H54 (cell line): ENCODE measurements around the gene RPAIN.
"Not testable (repeated sequence)": the region's sequence is repeated elsewhere in the genome, so short reads cannot be mapped to it uniquely, and the experiment has no call there.

Experiments used
- DNase-seq: peaks from one replicate; pipeline ENCODE4 v3.0.0; 2011; ENCODE audit warnings: low spot score, mixed read lengths; ENCODE audit not compliant: insufficient read length
- FAIRE-seq: peaks from 3 replicates; lab custom pipeline; 2011; peaks lifted over from hg19 to GRCh38; lab: Jason Lieb, UNC
- POLR2A ChIP-seq: IDR thresholded peaks from 2 replicates; pipeline ENCODE4 v1.6.1; 2011; ENCODE audit warnings: low read depth, mild to moderate bottlenecking, low read length

The RPAIN gene

DNA sequence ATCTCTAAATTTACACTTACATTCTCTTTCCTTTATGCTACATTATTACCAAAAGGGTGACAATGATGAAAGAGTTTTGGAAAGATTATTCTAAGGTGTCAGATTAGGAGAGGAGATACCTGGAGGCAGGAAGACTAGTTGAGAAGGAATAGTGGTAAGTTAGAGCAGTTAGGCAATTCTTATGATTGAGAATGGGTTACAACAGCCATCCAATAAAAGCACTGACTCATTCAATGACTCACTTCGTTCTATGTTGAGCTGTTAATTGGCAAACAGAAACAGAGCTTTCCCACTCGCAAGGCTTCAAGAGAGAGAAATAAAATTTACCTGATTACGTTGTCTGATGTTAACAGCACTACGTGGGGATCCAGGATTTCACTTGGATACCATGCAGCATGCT, 6.3 kb upstream of the RPAIN start:
- DNase-seq (no peak), FAIRE-seq (peak; percentile 84)
- TF ChIP-seq POLR2A: no peak

DNA sequence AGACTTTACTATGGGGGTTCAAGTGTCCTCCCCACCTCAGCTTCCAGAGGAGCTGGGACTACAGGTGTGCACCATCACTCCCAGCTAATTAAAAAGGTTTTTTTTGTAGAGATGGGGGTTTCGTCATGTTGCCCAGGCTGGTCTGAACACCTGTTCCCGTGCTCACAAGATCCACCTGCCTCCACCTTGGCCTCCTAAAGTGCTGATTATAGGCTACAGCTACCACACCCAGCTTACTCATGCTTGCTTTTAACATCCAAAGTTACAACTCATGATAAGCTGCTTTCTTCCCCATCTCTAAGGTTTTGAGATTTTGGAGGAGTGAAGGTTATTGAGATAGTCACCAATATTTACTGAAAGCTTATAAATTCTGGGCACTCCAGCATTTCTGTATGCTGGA, 3.1 kb upstream of the RPAIN start:
- no peak for TF ChIP-seq POLR2A
- FAIRE-seq (no peak), DNase-seq (no peak)

DNA sequence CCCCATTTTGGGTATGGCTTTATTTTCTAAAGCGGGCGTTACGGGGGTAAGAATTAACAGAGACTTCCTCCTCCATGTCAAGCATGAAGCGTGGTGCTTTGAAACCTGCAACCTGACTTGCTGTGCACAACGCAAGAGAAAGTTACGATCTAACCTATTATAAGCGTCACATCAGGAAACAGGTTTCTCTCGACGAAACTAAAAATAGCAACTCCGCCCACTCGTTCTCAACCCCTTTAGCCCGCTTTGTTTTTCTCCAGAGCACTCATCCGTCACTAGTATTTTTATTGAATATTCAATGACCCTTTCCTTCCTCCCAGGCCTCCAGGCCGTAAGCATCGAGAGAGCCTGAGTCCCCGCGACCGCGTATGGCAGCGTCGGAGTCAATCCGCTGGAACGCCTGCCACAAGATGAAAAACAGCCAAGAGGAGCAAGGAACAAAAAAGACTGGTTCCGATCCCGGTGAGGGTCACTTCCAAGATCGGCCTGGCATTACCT, 1.1 kb upstream of the RPAIN start:
- TF ChIP-seq POLR2A: no peak
- DNase-seq (no peak), FAIRE-seq (no peak)

DNA sequence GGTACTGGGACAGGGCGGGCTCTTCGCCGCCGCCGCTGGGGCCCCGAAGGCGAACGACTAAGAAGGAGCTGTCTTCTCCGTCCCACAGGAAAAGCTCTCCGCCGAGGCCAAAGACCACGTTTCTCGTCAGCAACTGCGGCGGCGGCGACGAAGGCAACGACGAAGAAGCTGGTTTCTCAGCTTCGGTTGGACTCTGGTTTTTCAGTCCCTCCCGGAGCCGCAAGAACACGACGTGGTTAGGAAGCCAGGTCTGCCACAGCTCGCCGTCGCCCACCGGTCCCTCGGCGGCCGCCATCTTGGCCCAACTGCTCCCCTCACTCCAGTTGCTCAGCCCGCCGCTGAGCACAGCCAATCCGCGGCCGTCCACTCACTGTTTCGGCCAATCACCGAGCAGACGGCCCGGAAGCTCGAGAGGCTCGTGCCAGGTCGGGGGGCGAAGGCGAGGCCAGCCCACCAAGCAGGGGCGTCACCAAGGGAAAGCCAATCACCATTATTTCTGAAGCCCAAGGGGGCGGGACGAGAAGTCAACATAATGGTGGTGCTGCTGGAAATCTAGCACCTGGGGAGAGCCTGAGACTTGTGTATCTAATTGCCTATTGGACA, 525 bp upstream of the RPAIN start, which contains the start of gene NUP88:
NUP88 (minus strand) TSS at position 307 of the 603 bp plus-strand sequence; CDS start at position 295, 12 bp downstream.
- peak; percentile 95 for FAIRE-seq
- peak; percentile 91 for DNase-seq
- peak; percentile 93 for TF ChIP-seq POLR2A

DNA sequence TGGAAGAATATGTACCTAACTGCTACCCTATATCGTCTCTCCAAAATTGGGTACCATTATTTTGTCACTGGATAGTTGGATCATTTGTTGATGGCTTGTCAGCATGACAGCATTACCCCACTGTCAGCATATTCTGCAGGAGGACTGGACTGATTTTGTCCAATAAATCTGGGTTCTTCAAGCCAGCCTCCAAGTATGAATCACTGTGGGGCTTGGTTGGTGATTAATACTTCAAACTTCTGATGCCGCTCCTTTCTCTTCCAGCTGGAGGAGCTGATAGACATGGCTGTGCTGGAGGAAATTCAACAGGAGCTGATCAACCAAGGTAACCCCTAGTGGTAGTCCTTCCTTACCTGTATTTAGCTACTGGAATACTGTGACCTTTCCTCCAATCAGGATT, 2.5 kb downstream of the RPAIN start:
- DNase-seq: peak; percentile 59
- FAIRE-seq: peak; percentile 84
- TF ChIP-seq POLR2A: no peak

DNA sequence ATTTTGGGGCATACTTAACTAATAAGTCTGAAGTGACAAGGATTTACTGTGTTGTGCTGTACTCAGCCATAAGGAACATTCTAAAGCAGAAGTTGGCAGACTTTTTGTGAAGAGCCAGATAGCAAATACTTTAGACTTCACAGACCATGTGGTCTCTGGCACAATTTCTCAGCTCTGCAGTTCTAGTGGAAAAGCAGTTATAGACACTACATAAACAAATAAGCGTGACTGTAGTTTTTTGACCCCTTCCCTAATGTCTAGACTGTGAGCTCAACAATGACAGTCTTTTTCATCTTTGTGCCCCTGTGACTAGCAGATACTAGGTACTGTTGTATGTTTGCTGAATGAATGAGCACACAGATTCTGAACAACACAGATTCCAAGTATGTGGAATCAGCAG, 4.9 kb downstream of the RPAIN start:
- TF ChIP-seq POLR2A: no peak
- DNase-seq (no peak), FAIRE-seq (no peak)

DNA sequence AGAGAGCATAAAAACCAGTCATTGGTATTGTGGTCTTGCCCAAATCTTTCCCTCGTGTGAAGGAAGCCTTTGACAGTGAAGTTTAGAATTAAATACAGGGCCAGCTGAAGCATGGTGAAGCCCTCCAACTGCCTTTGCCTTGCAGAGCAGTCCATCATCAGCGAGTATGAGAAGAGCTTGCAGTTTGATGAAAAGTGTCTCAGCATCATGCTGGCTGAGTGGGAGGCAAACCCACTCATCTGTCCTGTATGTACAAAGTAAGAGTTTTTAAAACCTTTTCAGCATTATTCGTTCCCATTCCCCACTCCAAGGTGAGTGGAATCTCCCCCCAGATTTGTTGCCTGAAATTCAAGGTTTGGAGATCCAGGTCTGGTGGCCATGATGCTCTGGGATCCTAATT, 5.8 kb downstream of the RPAIN start:
- DNase-seq (no peak), FAIRE-seq (no peak)
- no peak for TF ChIP-seq POLR2A

DNA sequence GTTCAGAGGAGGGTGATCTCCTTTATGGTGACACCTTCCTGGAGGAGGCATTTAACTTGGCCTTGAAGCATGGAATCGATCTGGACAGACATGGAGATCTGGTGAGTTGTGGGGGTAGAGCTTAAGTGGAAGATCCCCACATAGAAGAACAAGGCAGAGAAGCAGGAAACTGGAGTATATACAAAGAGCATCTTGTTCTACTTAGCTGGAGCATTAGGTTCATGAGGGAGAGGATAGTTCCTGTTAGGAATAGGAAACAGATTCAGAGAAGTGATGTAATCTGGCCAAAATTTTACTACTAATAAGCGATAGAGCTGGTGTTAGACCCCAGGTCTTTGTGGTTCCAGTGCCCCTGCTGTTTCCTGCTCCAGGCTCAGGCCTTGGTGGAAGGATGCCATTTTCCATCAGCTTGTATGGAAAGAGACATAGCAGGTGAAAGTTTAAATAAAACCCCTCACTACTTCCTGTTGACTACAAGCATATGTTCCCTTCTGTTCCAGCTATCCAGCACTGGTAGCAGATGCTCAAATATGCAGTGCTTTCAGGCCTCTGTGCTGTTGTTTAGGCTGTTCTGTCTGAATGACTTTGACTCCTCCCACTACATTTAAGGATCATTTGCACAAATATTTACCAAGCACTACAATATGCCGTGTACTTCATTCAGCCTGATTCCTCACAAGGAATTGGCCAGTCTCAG, 9.4 kb downstream of the RPAIN start:
- no peak for TF ChIP-seq POLR2A
- FAIRE-seq (no peak), DNase-seq (no peak)

DNA sequence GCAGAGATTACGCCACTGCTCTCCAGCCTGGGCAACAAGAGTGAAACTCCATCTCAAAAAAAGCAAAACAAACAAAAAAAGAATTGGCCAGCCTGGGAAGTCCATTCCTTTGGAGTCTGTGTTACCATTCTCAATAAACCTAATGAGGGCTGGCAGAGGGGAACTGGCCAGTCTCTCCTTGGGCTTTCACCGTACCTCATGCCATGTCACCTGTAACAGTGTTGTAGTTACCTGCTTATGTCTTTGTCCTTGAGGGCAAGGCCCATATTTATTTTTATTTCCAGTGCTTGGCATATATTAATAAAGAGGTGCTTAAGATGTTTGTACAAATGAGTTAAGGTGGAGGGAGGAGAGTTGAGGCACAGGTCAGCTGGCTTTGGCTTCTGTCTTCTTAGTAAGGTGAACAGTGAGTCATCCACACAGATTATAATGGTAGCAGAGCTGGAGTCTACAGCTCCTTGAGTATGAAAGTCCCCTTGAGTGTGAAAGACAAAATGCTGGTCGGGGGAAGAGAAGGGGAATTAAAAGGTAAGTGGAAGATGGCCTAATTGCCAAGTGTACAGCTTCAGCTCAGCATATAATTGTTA, 10.5 kb downstream of the RPAIN start:
- no peak for FAIRE-seq
- TF ChIP-seq POLR2A: no peak

DNA sequence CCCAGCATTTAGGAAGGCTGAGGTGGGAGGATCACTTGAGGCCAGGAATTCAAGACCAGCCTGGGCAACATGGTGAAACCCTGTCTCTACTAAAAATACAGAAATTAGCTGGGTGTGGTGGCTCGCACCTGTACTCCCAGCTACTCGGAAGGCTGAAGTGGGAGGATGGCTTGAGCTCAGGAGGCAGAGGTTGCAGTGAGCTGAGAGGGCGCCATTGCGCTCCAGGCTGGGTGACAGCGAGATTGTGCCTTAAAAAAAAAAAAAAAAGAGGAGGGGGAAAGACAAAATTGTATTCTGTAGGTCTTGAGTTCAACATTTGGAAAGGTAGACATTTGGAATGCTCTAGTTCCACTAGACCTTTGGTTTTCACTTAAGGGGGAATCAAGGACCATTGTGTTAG, 11.3 kb downstream of the RPAIN start:
- not testable (repeated sequence) for FAIRE-seq, DNase-seq

More for the DNA sequence above, 10.5 kb downstream of the RPAIN start:
- no peak for DNase-seq

DNA sequence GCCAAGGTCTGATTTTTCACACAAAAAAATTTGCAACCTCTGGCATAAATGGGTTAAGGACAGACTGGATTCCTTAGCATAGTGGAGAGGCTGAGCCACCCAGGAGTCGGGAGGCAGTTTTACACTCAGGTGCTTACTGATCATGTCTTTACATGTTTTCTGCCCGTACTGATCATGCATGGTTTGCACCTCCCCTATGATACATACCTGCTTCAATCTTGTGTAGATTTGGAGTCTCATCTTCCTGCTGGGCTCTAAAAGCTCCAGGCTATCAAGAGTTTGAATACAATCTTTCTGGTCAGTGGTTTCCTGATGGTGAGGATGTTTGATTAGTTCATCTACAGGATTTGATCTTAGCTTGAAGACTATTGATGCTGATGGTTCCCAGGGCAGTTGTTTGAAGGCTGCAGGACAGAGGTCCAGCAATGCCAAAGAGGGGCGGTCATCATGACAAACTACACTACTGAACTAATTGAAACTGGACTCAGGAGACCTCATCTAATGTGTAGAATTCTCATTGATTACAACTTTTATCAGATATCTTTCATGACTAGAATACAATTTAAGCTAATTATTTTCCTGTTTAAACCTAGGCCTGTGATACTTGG, 12.1 kb downstream of the RPAIN start:
- no peak for DNase-seq
- no peak for FAIRE-seq

DNA sequence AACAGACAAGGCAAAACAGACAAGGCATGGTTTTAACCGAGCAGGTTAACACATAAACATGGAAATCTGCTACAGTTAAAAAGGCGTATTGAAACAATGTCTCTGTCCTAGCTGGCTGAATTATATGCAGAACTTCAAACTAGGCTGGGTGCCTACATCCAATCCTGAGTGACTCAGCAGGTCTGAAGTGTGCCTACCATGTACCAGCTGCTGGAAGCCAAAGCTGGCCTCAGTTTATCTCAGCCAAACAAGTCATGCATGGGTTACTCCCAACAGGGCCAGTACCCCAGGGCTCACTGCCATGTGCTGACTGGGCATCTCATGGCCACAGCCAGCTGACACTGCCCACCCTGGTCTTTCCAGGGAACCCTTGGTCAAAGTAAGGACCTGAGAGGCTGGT, 15.0 kb downstream of the RPAIN start:
- no peak for TF ChIP-seq POLR2A
- no peak for FAIRE-seq

More for the DNA sequence above, 12.1 kb downstream of the RPAIN start:
- no peak for TF ChIP-seq POLR2A

DNA sequence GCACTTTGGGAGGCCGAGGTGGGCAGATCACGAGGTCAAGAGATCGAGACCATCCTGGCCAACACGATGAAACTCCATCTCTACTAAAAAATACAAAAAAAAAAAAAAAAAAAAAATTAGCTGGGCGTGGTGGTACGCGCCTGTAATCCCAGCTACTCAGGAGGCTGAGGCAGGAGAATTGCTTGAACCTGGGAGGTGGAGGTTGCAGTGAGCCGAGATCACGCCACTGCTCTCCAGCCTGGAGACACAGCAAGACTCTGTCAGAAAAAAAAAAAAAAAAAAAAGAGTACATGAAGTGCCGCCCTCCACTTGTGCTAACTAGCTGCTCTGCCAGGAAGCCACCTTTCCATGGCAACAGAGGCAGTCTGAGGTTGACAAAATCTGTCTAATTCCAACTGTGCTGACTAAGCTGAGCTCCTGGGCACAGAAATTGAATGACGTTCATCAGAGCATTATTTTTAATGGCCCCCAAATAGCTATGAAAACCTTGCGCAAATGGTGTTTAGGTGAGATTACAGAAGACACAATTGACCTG, 15.9 kb downstream of the RPAIN start:
- FAIRE-seq, DNase-seq: not testable (repeated sequence)

More for the DNA sequence above, 15.0 kb downstream of the RPAIN start:
- no peak for DNase-seq

DNA sequence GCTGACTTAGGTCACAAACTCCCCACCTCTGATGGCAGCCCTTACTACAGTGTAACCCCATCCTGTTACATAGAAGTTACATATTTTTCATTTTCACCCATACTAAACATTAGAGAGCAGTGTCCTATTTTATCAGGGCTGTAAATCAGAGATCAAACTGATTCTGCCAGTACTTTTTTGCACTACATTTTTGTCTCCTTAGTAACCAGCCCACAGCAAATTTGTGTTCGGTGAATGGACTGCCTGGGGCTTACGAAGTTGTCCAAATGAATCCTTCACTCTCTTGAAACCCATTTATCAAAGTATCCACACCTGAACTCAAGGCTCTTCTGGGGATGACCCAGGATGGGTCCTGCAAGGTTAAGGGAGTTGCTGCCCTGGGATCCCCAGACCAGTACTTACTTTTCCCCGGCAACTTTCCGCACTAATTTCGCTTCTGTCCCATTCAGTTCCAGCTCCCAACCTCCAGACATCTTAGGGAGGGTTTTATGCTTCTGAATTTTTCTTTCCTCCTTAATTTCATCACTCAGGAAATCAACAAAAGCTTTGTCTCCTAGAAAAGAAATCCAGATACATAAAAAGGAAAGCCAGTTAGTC, 17.8 kb downstream of the RPAIN start:
- TF ChIP-seq POLR2A: no peak
- FAIRE-seq: no peak
- DNase-seq: no peak
